Measurements from ENCODE around the gene TBC1D10B.

- TF ChIP-seq MAX (IDR thresholded peaks at IDR 0.05) (no peak), CTCF (IDR thresholded peaks at IDR 0.05 in 2 of 3, conservative IDR thresholded peaks at IDR 0.05 in 1 of 3; ENCODE audit: borderline replicate concordance in 1 of 3, insufficient read depth in 1 of 3, low read depth in 2 of 3, low read length in 2 of 3) (no peak), EZH2 (IDR thresholded peaks at IDR 0.05) (no peak), POLR2A (IDR thresholded peaks at IDR 0.05; ENCODE audit: borderline replicate concordance, extremely low read depth, insufficient read depth, insufficient read length) (no peak)
Measured at GRCh38 chr16:30381291-30382041, 11.2 kb upstream of the TBC1D10B start.
